ENCODE results near the gene ARHGAP15. TPM values are rescaled to one million over a fixed set of nuclear protein-coding genes. Genes with fewer than 3 reads are reported as not detected.

The ARHGAP15 gene
- total RNA-seq, 2 donors from 2014 or later = 11.0 to 11.8 TPM

- peaks cover 0 to 16% of the 10 kb centered on the region in 2 donors for H3K4me1 ChIP-seq (ENCODE audit: control insufficient read depth in 1 of 2, low read depth in 2 of 2)
- H3K36me3 ChIP-seq = no peaks in the 10 kb centered on the region
- DNase-seq (ENCODE audit: low spot score) (no peak), ATAC-seq (ENCODE audit: insufficient number of reproducible peaks, low FRiP score, low read depth) (no peak)
- H3K27me3 ChIP-seq (replicated peaks; ENCODE audit: insufficient read depth) = no peaks in the 10 kb centered on the region
- no peak overlapping the region for H3K27ac ChIP-seq
- H3K4me3 ChIP-seq = no peak overlapping the region
- no peak for TF ChIP-seq CTCF (IDR thresholded peaks at IDR 0.05)
- H3K9me3 ChIP-seq = no peaks in the 10 kb centered on the region
Observed at GRCh38 chr2:143192106-143192505, 62.9 kb downstream of the ARHGAP15 start.

DNA sequence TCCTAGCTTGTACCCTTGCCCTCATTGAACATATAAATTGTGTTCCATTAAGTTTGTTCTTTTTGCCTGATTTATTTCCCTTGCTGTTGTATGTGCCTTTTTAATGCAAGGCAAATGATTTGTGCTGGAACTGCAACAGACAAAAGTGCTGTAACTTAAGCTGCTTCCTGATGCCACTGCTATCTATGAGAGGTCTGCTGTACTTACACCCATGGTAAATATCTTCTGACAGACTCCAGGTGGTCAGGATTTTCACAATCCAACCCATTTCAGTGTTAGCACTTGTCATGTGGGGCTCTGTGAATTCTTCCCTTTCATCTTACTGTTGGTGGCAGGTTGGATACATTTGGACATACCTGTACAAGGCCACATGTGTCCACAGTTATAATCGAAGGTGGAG, 63.5 kb downstream of the ARHGAP15 start:
- no peak for ATAC-seq (ENCODE audit: insufficient number of reproducible peaks, low FRiP score, low read depth)
- no peak for DNase-seq (ENCODE audit: low spot score)
- no peaks in the 10 kb centered on the region for H3K36me3 ChIP-seq
- TF ChIP-seq CTCF (IDR thresholded peaks at IDR 0.05) = no peak
- H3K27me3 ChIP-seq (replicated peaks; ENCODE audit: insufficient read depth) = no peaks in the 10 kb centered on the region
- H3K9me3 ChIP-seq = no peaks in the 10 kb centered on the region
- H3K27ac ChIP-seq = no peak overlapping the region
- H3K4me1 ChIP-seq (ENCODE audit: control insufficient read depth in 1 of 2, low read depth in 2 of 2) = peaks cover 0 to 16% of the 10 kb centered on the region in 2 donors
- no peak overlapping the region for H3K4me3 ChIP-seq

- no peak for DNase-seq (ENCODE audit: low spot score)
- TF ChIP-seq CTCF (IDR thresholded peaks at IDR 0.05) = no peak
- Histone ChIP-seq H3K9me3 (no peaks in the 10 kb centered on the region), H3K27ac (no peak overlapping the region), H3K4me3 (no peak overlapping the region), H3K36me3 (no peaks in the 10 kb centered on the region), H3K27me3 (replicated peaks; ENCODE audit: insufficient read depth) (no peaks in the 10 kb centered on the region), H3K4me1 (ENCODE audit: control insufficient read depth in 1 of 2, low read depth in 2 of 2) (peaks cover 0 to 16% of the 10 kb centered on the region in 2 donors)
- no peak for ATAC-seq (ENCODE audit: insufficient number of reproducible peaks, low FRiP score, low read depth)
Observed at GRCh38 chr2:143193121-143193520, 63.9 kb downstream of the ARHGAP15 start.

- ATAC-seq (ENCODE audit: insufficient number of reproducible peaks, low FRiP score, low read depth) (no peak), DNase-seq (ENCODE audit: low spot score) (no peak)
- Histone ChIP-seq H3K36me3 (no peaks in the 10 kb centered on the region), H3K27ac (no peak overlapping the region), H3K27me3 (replicated peaks; ENCODE audit: insufficient read depth) (no peaks in the 10 kb centered on the region), H3K9me3 (no peaks in the 10 kb centered on the region), H3K4me3 (no peak overlapping the region), H3K4me1 (ENCODE audit: control insufficient read depth in 1 of 2, low read depth in 2 of 2) (peaks cover 0 to 16% of the 10 kb centered on the region in 2 donors)
- no peak for TF ChIP-seq CTCF (IDR thresholded peaks at IDR 0.05)
Observed at GRCh38 chr2:143195511-143195910, 66.3 kb downstream of the ARHGAP15 start.

GRCh38 chr2:143204062-143204461, 74.8 kb downstream of the ARHGAP15 start:
- H3K27ac ChIP-seq = no peak overlapping the region
- H3K4me3 ChIP-seq = no peak overlapping the region
- DNase-seq (ENCODE audit: low spot score) (no peak), ATAC-seq (ENCODE audit: insufficient number of reproducible peaks, low FRiP score, low read depth) (no peak)
- no peaks in the 10 kb centered on the region for H3K27me3 ChIP-seq (replicated peaks; ENCODE audit: insufficient read depth)
- no peak for TF ChIP-seq CTCF (IDR thresholded peaks at IDR 0.05)
- H3K36me3 ChIP-seq = no peaks in the 10 kb centered on the region
- no peaks in the 10 kb centered on the region for H3K4me1 ChIP-seq (ENCODE audit: control insufficient read depth in 1 of 2, low read depth in 2 of 2)
- H3K9me3 ChIP-seq = peaks cover 4% of the 10 kb centered on the region

Measured in thoracic aorta (tissue), 2 donors.